ENCODE measurements around the gene OR2A5. TPM values are rescaled to one million over a fixed set of nuclear protein-coding genes. Genes with fewer than 3 reads are reported as not detected.

Gene OR2A5
- polyA plus RNA-seq, 3 donors, result not detected

- DNase-seq, result no peak
These were observed 47.2 kb upstream of the OR2A5 start for GRCh38 chr7:144001543-144001942.

GRCh38 chr7:144004703-144005102 is 44.0 kb upstream of the OR2A5 start:
- Mint-ChIP-seq H3K27me3 (ENCODE audit: low read depth in 3 of 3) (peaks cover 0 to 2% (median 0%) of the 10 kb centered on the region in 3 donors), H3K27ac (no peak overlapping the region), H3K36me3 (no peaks in the 10 kb centered on the region), H3K9me3 (peaks cover 11 to 17% (median 12%) of the 10 kb centered on the region in 7 donors), H3K4me3 (no peak overlapping the region), H3K4me1 (no peaks in the 10 kb centered on the region)
- no peak for TF ChIP-seq CTCF (IDR thresholded peaks at IDR 0.05)
- WGBS (ENCODE audit: insufficient coverage), result 93% methylated on average over 3 of the region's 5 CpGs
- peaks cover 0 to 2% of the 10 kb centered on the region in 2 donors for H3K27me3 ChIP-seq (ENCODE audit: control insufficient read depth in 2 of 2, insufficient read depth in 2 of 2, low read length in 2 of 2)
- H3K79me2 ChIP-seq (ENCODE audit: insufficient read depth, low read length), result no peaks in the 10 kb centered on the region
- intact Hi-C loops (cut with micrococcal nuclease), result no loop called here
- H3K4me2 ChIP-seq (replicated peaks; ENCODE audit: extremely low read depth, low read length, poor library complexity, severe bottlenecking), result no peak overlapping the region
- H3K27ac ChIP-seq (ENCODE audit: low read depth in 1 of 2, low read length in 2 of 2), result no peak overlapping the region
- H2AFZ ChIP-seq (ENCODE audit: insufficient read depth, low read depth, low read length, poor library complexity, severe bottlenecking), result no peak overlapping the region
- no peak for DNase-seq
- H3K9me3 ChIP-seq (replicated peaks in 1 of 2; ENCODE audit: control insufficient read depth in 1 of 2, insufficient read depth in 1 of 2, low read length in 2 of 2), result peaks cover 12 to 19% of the 10 kb centered on the region in 2 donors
- H3K9ac ChIP-seq (ENCODE audit: insufficient read depth, low read length, poor library complexity, severe bottlenecking), result no peak overlapping the region
- H3K4me1 ChIP-seq (ENCODE audit: control insufficient read depth in 1 of 2, insufficient read depth in 2 of 2, low read length in 2 of 2), result no peaks in the 10 kb centered on the region
- H4K20me1 ChIP-seq (ENCODE audit: insufficient read depth, low read length), result no peaks in the 10 kb centered on the region
- no peaks in the 10 kb centered on the region for H3K36me3 ChIP-seq (replicated peaks in 1 of 2; ENCODE audit: control insufficient read depth in 1 of 2, insufficient read depth in 2 of 2, low read length in 2 of 2)
- no peak overlapping the region for H3K4me3 ChIP-seq (replicated peaks in 1 of 3; ENCODE audit: low read depth in 2 of 3, low read length in 3 of 3)

More at GRCh38 chr7:144001543-144001942, 47.2 kb upstream of the OR2A5 start:
- no peak for TF ChIP-seq CTCF (IDR thresholded peaks at IDR 0.05)
- no peaks in the 10 kb centered on the region for H3K4me1 Mint-ChIP-seq
- Histone ChIP-seq H2AFZ (ENCODE audit: insufficient read depth, low read depth, low read length, poor library complexity, severe bottlenecking) (no peak overlapping the region), H4K20me1 (ENCODE audit: insufficient read depth, low read length) (no peaks in the 10 kb centered on the region), H3K4me3 (replicated peaks in 1 of 3; ENCODE audit: low read depth in 2 of 3, low read length in 3 of 3) (no peak overlapping the region), H3K27me3 (ENCODE audit: control insufficient read depth in 2 of 2, insufficient read depth in 2 of 2, low read length in 2 of 2) (peaks cover 0 to 2% of the 10 kb centered on the region in 2 donors), H3K36me3 (replicated peaks in 1 of 2; ENCODE audit: control insufficient read depth in 1 of 2, insufficient read depth in 2 of 2, low read length in 2 of 2) (no peaks in the 10 kb centered on the region), H3K9ac (ENCODE audit: insufficient read depth, low read length, poor library complexity, severe bottlenecking) (no peak overlapping the region), H3K4me2 (replicated peaks; ENCODE audit: extremely low read depth, low read length, poor library complexity, severe bottlenecking) (no peak overlapping the region), H3K79me2 (ENCODE audit: insufficient read depth, low read length) (no peaks in the 10 kb centered on the region), H3K9me3 (replicated peaks in 1 of 2; ENCODE audit: control insufficient read depth in 1 of 2, insufficient read depth in 1 of 2, low read length in 2 of 2) (no peaks in the 10 kb centered on the region), H3K4me1 (ENCODE audit: control insufficient read depth in 1 of 2, insufficient read depth in 2 of 2, low read length in 2 of 2) (no peaks in the 10 kb centered on the region), H3K27ac (ENCODE audit: low read depth in 1 of 2, low read length in 2 of 2) (no peak overlapping the region)
- H3K4me3 Mint-ChIP-seq, result no peak overlapping the region
- 92% methylated on average over 2 of the region's 3 CpGs for WGBS (ENCODE audit: insufficient coverage)
- peaks cover 0 to 2% (median 0%) of the 10 kb centered on the region in 7 donors for H3K9me3 Mint-ChIP-seq
- H3K27ac Mint-ChIP-seq, result no peak overlapping the region
- no peaks in the 10 kb centered on the region for H3K36me3 Mint-ChIP-seq
- peaks cover 0 to 2% (median 0%) of the 10 kb centered on the region in 3 donors for H3K27me3 Mint-ChIP-seq (ENCODE audit: low read depth in 3 of 3)
- intact Hi-C loops (cut with micrococcal nuclease), result no loop called here
